Tibial artery (tissue), 4 donors: ENCODE results near the gene NME1.

ENCODE experiments used
- DNase-seq, 2 donors: peaks; one replicate each; pipeline ENCODE4 v3.0.0-alpha.2; 2019
- H3K27ac ChIP-seq, 2 donors: fragments of 200-600 bp; sonication (generic) in 1 of 2; 1 replicate in 1 of 2; 2 replicates in 1 of 2; pipeline ENCODE4 v1.5.1; 2018 to 2019; ENCODE audit warnings: mild to moderate bottlenecking in 1 of 2
- H3K27me3 ChIP-seq, 2 donors: fragments of 200-600 bp; sonication (generic) in 1 of 2; one replicate each; pipeline versions ENCODE4 v1.5.1 to v1.6.0; 2016 to 2019
- H3K36me3 ChIP-seq, 3 donors: fragments of 200-600 bp; sonication (generic) in 2 of 3; one replicate each; pipeline ENCODE4 v1.5.1; 2016 to 2019; ENCODE audit warnings: mild to moderate bottlenecking in 2 of 3
- H3K4me1 ChIP-seq, 4 donors: fragments of 200-600 bp; sonication (generic) in 2 of 4; 1 replicate in 3 of 4; 2 replicates in 1 of 4; pipeline ENCODE4 v1.5.1; 2016 to 2019
- H3K4me3 ChIP-seq, 2 donors: fragments of 200-600 bp; sonication (generic) in 1 of 2; 1 replicate in 1 of 2; 2 replicates in 1 of 2; pipeline ENCODE4 v1.5.1; 2018 to 2019; ENCODE audit warnings: mild to moderate bottlenecking in 2 of 2
- H3K9me3 ChIP-seq, 3 donors: fragments of 200-600 bp; sonication (generic) in 1 of 3; one replicate each; pipeline ENCODE4 v1.5.1; 2016 to 2019
- CTCF ChIP-seq, 2 experiments: fragments of 200-600 bp in 1 of 2; fragments of 450-650 bp in 1 of 2; IDR thresholded peaks; one replicate each; pipeline ENCODE4 v1.5.1; 2017 to 2019; ENCODE audit warnings: antibody characterized with exemption in 2 of 2, mild to moderate bottlenecking in 1 of 2, moderate library complexity in 1 of 2
- intact Hi-C: fragments of 100-400 bp; cut with DNase I; formaldehyde crosslinking; loops from one replicate; pipeline ENCODE4 v1.15.0; 2023; ENCODE audit warnings: low total_unique reads

Gene NME1

GRCh38 chr17:51200846-51201245, 47.5 kb downstream of the NME1 start:
- H3K36me3 ChIP-seq, result peaks cover 68 to 97% (median 82%) of the 10 kb centered on the region in 3 donors
- H3K27ac ChIP-seq, result no peak overlapping the region
- intact Hi-C loops, result no loop called here
- TF ChIP-seq CTCF (IDR thresholded peaks at IDR 0.05), result no peak
- no peaks in the 10 kb centered on the region for H3K9me3 ChIP-seq
- no peaks in the 10 kb centered on the region for H3K27me3 ChIP-seq
- H3K4me3 ChIP-seq, result no peak overlapping the region
- DNase-seq, result no peak
- H3K4me1 ChIP-seq, result no peaks in the 10 kb centered on the region

GRCh38 chr17:51203838-51204237, 50.5 kb downstream of the NME1 start:
- H3K36me3 ChIP-seq, result peaks cover 77 to 89% (median 80%) of the 10 kb centered on the region in 3 donors
- H3K27me3 ChIP-seq, result no peaks in the 10 kb centered on the region
- H3K4me1 ChIP-seq, result no peaks in the 10 kb centered on the region
- no peaks in the 10 kb centered on the region for H3K9me3 ChIP-seq
- intact Hi-C loops, result no loop called here
- H3K27ac ChIP-seq, result no peak overlapping the region
- TF ChIP-seq CTCF (IDR thresholded peaks at IDR 0.05), result no peak
- DNase-seq, result no peak
- no peak overlapping the region for H3K4me3 ChIP-seq
